K562 (cell line): ENCODE measurements around the gene AGRN. TPM values are rescaled to one million over a fixed set of nuclear protein-coding genes. Genes with fewer than 3 reads are reported as not detected.

Experiments used
- ARID3B ChIP-seq: fragments of 250-450 bp; sonication (Bioruptor Pico); IDR thresholded peaks from 2 replicates; pipeline ENCODE4 v1.4.0; 2020; ENCODE audit warnings: borderline replicate concordance
- GATA2 ChIP-seq: sonication (generic); formaldehyde crosslinking; IDR thresholded peaks from 2 replicates; pipeline ENCODE4 v1.4.0; 2020; ENCODE audit warnings: mild to moderate bottlenecking, missing genetic modification reagents
- HDGF ChIP-seq: fragments of 450-650 bp; IDR thresholded peaks from 2 replicates; pipeline ENCODE4 v1.6.1; 2016
- MAZ ChIP-seq, 2 experiments: fragments of 450-650 bp in 1 of 2; sonication (generic) in 1 of 2; formaldehyde crosslinking; IDR thresholded peaks in 1 of 2; conservative IDR thresholded peaks in 1 of 2; 2 replicates each; pipeline versions ENCODE4 v1.4.0 to v1.5.0; 2020; ENCODE audit warnings: mild to moderate bottlenecking in 1 of 2, missing genetic modification reagents in 1 of 2
- MYNN ChIP-seq, 2 experiments: sonication (generic); formaldehyde crosslinking in 1 of 2; IDR thresholded peaks; 2 replicates each; pipeline versions ENCODE4 v1.5.0 to v1.6.1; 2016 to 2020; ENCODE audit warnings: antibody characterized with exemption in 1 of 2, missing genetic modification reagents in 1 of 2
- RAD51 ChIP-seq: fragments of 450-650 bp; IDR thresholded peaks from 2 replicates; pipeline ENCODE4 v1.7.1; 2016; ENCODE audit warnings: low read depth, mild to moderate bottlenecking, borderline replicate concordance
- RFX5 ChIP-seq: IDR thresholded peaks from 2 replicates; pipeline ENCODE4 v1.6.1; 2011; ENCODE audit warnings: low read depth, mild to moderate bottlenecking, improper control_type of control experiment, low read length
- RREB1 ChIP-seq: fragments of 250-450 bp; sonication (Bioruptor Pico); IDR thresholded peaks from 2 replicates; pipeline ENCODE4 v1.4.0; 2020
- SMAD2 ChIP-seq: fragments of 150-350 bp; IDR thresholded peaks from 2 replicates; pipeline ENCODE4 v1.6.1; 2014; ENCODE audit warnings: low read depth, mild to moderate bottlenecking, low read length
- SNRNP70 ChIP-seq: fragments of 200-400 bp; formaldehyde crosslinking; optimal IDR thresholded peaks from 2 replicates; pipeline ENCODE3; 2017; ENCODE audit warnings: low read depth, low read length
- SREBF2 ChIP-seq: sonication (generic); formaldehyde crosslinking; IDR thresholded peaks from 2 replicates; pipeline ENCODE4 v1.4.0; 2020; ENCODE audit warnings: mild to moderate bottlenecking, missing genetic modification reagents
- ZNF224 ChIP-seq: sonication (generic); formaldehyde crosslinking; IDR thresholded peaks from 2 replicates; pipeline ENCODE4 v1.8.0; 2022; ENCODE audit warnings: mild to moderate bottlenecking, missing genetic modification reagents
- polyA plus RNA-seq, 8 experiments: library from polyadenylated mRNA; depleted of rRNA in 4 of 8; stranded (reverse) in 5 of 8; unstranded in 3 of 8; fragments of >200 nt; fragmentation: Nextera tagmentation in 2 of 8; fragmentation: Illumina TruSeq in 1 of 8; extraction: Ambion mirVana in 2 of 8; extraction: Trizol in 1 of 8; gene quantifications; 2 replicates each; pipeline versions ENCODE4 v1.2.1 to v1.2.3, GENCODE V29; 2011 to 2014; ENCODE audit warnings: inconsistent platforms in 1 of 8, missing spikeins in 1 of 8
- total RNA-seq, 7 experiments: library from RNA; depleted of rRNA in 6 of 7; stranded (reverse); fragments of >200 nt in 6 of 7; fragmentation: Illumina TruSeq in 2 of 7; extraction: Trizol in 2 of 7; gene quantifications; 2 replicates each; pipeline versions ENCODE4 v1.2.1 to v1.2.3, GENCODE V29; 2011 to 2021; ENCODE audit warnings: low replicate concordance in 1 of 7
- TF ChIP-seq, protein P1 (sequence below), 2 experiments: IDR thresholded peaks; 2 replicates each; pipeline ENCODE4 v1.6.1; 2012; ENCODE audit warnings: improper control_type of control experiment in 2 of 2, low read depth in 2 of 2, low read length in 2 of 2, borderline replicate concordance in 1 of 2
- TF ChIP-seq, protein P2 (sequence below): sonication (generic); formaldehyde crosslinking; IDR thresholded peaks from 2 replicates; pipeline ENCODE4 v1.8.1; 2023; ENCODE audit warnings: mild to moderate bottlenecking, missing genetic modification reagents, moderate library complexity

AGRN gene
- total and polyA plus RNA-seq, 9 of the 15 experiments (the other 6 are each of a cell fraction or from before 2014, with no cell fraction given) = 0.04 to 111 (median 18.1) TPM

DNA sequence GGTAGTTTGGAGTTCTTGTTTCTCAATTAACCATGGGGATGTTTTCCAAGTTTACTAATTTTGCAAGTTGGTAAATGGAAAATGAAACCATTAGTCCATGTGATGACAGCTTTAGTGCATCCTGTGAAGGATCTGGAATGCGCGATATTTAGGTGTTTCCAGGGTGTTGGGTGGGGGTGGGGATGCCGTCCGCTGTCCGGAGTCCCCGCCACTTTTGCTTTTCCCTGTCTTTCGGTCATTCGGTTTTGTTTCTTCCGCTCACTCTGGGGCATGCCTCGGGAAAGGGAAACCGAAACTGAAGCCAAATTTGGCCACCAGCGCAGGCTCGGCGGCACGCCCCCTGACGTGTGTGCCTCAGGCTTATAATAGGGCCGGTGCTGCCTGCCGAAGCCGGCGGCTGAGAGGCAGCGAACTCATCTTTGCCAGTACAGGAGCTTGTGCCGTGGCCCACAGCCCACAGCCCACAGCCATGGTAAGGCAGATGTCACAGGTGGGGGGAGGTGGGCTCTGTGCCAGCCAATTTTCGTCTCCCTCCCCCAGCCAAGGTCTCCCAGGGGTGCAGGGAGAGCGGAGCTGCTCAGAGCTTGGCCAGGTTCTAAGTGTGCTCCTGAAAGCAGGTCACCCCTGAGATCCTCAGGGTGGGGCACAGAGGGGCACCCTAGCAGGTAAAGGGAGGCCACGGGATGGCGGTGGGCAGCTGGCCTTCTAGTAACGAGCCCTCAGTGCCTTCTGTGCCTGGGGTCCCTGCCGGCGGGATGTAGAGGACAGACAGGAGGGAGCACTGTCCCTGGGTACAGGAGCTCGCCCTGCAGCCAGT is 6.6 kb upstream of the AGRN start, which contains the start of gene ISG15 (continued):
- no peak for TF ChIP-seq SMAD2
- peak; percentile 14 to 67; a peak in 2 of 4 replicates for TF ChIP-seq MAZ (CRISPR knock-in tag; conservative IDR thresholded peaks at IDR 0.05 in 1 of 2, IDR thresholded peaks at IDR 0.05 in 1 of 2)
- no peak for TF ChIP-seq GATA2 (CRISPR knock-in tag)
- TF ChIP-seq SREBF2 (CRISPR knock-in tag) = no peak
- TF ChIP-seq RAD51 = peak; percentile 23; the same call in 1 of the 2 replicates
- TF ChIP-seq RFX5 = no peak
- no peak for TF ChIP-seq SNRNP70
- no peak for TF ChIP-seq HDGF
- TF ChIP-seq ARID3B (CRISPR knock-in tag) = no peak
- TF ChIP-seq, protein P1, sequence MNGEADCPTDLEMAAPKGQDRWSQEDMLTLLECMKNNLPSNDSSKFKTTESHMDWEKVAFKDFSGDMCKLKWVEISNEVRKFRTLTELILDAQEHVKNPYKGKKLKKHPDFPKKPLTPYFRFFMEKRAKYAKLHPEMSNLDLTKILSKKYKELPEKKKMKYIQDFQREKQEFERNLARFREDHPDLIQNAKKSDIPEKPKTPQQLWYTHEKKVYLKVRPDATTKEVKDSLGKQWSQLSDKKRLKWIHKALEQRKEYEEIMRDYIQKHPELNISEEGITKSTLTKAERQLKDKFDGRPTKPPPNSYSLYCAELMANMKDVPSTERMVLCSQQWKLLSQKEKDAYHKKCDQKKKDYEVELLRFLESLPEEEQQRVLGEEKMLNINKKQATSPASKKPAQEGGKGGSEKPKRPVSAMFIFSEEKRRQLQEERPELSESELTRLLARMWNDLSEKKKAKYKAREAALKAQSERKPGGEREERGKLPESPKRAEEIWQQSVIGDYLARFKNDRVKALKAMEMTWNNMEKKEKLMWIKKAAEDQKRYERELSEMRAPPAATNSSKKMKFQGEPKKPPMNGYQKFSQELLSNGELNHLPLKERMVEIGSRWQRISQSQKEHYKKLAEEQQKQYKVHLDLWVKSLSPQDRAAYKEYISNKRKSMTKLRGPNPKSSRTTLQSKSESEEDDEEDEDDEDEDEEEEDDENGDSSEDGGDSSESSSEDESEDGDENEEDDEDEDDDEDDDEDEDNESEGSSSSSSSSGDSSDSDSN (IDR thresholded peaks at IDR 0.05; ENCODE audit: borderline replicate concordance in 1 of 2, low read depth in 2 of 2, low read length in 2 of 2) = no peak
- no peak for TF ChIP-seq MYNN (IDR thresholded peaks at IDR 0.05)
- TF ChIP-seq MYNN (CRISPR knock-in tag; IDR thresholded peaks at IDR 0.05) = no peak
- TF ChIP-seq ZNF224 (CRISPR knock-in tag) = 0 out of 2 replicates have a peak, but pooled peaks have one; percentile 62
- TF ChIP-seq RREB1 (CRISPR knock-in tag) = no peak
- TF ChIP-seq, protein P2, sequence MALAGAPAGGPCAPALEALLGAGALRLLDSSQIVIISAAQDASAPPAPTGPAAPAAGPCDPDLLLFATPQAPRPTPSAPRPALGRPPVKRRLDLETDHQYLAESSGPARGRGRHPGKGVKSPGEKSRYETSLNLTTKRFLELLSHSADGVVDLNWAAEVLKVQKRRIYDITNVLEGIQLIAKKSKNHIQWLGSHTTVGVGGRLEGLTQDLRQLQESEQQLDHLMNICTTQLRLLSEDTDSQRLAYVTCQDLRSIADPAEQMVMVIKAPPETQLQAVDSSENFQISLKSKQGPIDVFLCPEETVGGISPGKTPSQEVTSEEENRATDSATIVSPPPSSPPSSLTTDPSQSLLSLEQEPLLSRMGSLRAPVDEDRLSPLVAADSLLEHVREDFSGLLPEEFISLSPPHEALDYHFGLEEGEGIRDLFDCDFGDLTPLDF (CRISPR knock-in tag) = no peak
